Sciatic nerve (tissue), 2 donors: ENCODE data around the gene EVA1B. TPM values are rescaled to one million over a fixed set of nuclear protein-coding genes. Genes with fewer than 3 reads are reported as not detected.

ENCODE experiments used
- ATAC-seq: fragments of 200-7000 bp; cut with Tn5 transposase; one replicate; pipeline ENCODE4 v1.9.1; 2020; ENCODE audit warnings: mild to moderate bottlenecking, moderate library complexity
- DNase-seq: peaks from one replicate; pipeline ENCODE4 v3.0.0-alpha.2; 2020; ENCODE audit warnings: low spot score
- intact Hi-C: fragments of 100-400 bp; cut with DNase I; formaldehyde crosslinking; loops from one replicate; pipeline ENCODE4 v1.14.2; 2022
- total RNA-seq: library from RNA; stranded (reverse); fragmentation: NEBNext Ultra II Directional; extraction: Animal tissue kit (Norgen Biotek cat#: 25700); gene quantifications from one replicate; pipeline ENCODE4 v1.2.1, GENCODE V29; 2021
- donor health status: DM: no; HTN: no; CAD: no.
- donor health status: DM: no; HTN: no; CAD: no.

EVA1B gene
- total RNA-seq, 1 donor from 2014 or later: 36.4 TPM

- ATAC-seq (peak; percentile 39), DNase-seq (no peak)
- intact Hi-C loops: no loop called here
Measured at GRCh38 chr1:36349839-36350238, 26.4 kb upstream of the EVA1B start.

GRCh38 chr1:36349241-36349671 lies 25.8 kb upstream of the EVA1B start:
- no peak for DNase-seq
- intact Hi-C loops: no loop called here
- ATAC-seq: no peak

GRCh38 chr1:36346741-36347370 lies 23.4 kb upstream of the EVA1B start:
- intact Hi-C loops: no loop called here
- DNase-seq (no peak), ATAC-seq (no peak)

- intact Hi-C loops: no loop called here
- ATAC-seq (no peak), DNase-seq (no peak)
Measured at GRCh38 chr1:36345353-36345752, 21.9 kb upstream of the EVA1B start.

GRCh38 chr1:36344395-36344680 lies 20.9 kb upstream of the EVA1B start:
- DNase-seq (no peak), ATAC-seq (no peak)
- intact Hi-C loops: loop anchor here (5.0 kb wide), 1 partner anchor 78 kb away; no protein-coding TSS in a partner anchor

DNA sequence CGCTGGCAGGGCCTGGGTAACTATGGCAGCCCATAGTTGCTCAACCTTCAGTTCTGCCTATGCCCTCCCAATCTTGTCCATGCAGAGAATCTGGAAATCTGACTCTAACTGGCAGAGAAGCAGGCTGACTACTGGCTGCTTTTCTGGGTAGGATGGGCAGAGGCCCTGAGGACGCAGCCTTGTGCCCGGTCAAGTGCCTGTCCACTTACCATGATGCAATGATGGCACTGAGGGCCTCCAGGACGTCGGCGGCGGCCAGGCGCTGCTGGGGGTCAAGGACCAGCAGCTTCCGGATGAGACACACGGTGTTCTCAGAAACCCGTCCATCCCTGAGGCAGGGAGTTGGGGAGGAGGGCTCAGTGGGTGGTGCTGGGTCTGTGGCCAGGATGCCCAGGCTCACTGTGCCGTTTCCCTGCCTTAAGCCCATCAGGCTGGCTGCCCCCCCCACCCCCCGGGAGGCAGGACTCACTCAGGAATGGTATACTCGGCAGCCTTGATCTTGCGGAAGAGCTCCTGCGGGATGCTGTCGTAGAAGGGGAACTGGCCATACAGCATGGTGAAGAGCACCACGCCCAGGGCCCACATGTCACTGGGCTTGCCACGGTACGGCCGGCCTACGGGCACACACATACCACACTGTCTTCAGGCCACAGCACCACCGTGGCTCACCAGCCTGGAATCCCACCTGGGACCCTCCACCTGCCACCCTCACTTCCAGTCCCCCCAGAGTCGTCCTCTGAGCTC lies 20.4 kb upstream of the EVA1B start:
- ATAC-seq (peak; percentile 11), DNase-seq (no peak)
- intact Hi-C loops: loop anchor here (5.0 kb wide), 1 partner anchor 78 kb away; no protein-coding TSS in a partner anchor

- intact Hi-C loops: loop anchor here (5.0 kb wide), 1 partner anchor 80 kb away; no protein-coding TSS in a partner anchor
- DNase-seq (no peak), ATAC-seq (peak; percentile 82)
Measured at GRCh38 chr1:36342426-36343185, 19.2 kb upstream of the EVA1B start.

- no peak for ATAC-seq
- no peak for DNase-seq
- intact Hi-C loops: loop anchor here (5.0 kb wide), 1 partner anchor 81 kb away; no protein-coding TSS in a partner anchor
Measured at GRCh38 chr1:36341626-36342320, 18.3 kb upstream of the EVA1B start.

- DNase-seq (no peak), ATAC-seq (no peak)
- intact Hi-C loops: loop anchor here (5.0 kb wide), 1 partner anchor 83 kb away; no protein-coding TSS in a partner anchor
Measured at GRCh38 chr1:36339615-36340014, 16.2 kb upstream of the EVA1B start.

DNA sequence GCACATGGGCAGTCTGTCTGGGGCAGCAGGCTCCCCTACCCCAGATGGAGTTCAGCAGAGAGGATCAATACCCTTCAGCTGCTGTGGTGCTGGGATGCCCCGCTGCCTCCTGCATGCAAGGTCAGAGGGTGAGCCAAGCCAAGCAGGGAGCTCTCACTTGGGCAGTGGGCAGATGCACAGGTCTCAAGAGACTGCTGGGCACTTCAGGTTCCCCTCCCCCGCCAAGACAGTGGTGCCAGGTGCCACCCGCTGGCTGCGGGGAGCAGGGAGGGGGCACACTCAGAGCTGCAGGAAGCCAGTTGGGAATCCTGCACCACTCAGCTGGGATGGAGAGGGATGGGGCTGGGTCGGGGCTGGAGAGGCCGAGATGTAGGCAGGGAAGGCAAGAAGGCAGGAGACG lies 15.8 kb upstream of the EVA1B start:
- no peak for DNase-seq
- intact Hi-C loops: no loop called here
- ATAC-seq: no peak

GRCh38 chr1:36337830-36338229 lies 14.4 kb upstream of the EVA1B start:
- no peak for ATAC-seq
- intact Hi-C loops: no loop called here
- no peak for DNase-seq

- DNase-seq (no peak), ATAC-seq (no peak)
- intact Hi-C loops: loop anchor here (5.0 kb wide), 1 partner anchor 804 kb away; no protein-coding TSS in a partner anchor
Measured at GRCh38 chr1:36330940-36331339, 7.5 kb upstream of the EVA1B start.

- intact Hi-C loops: loop anchor here (5.0 kb wide), 1 partner anchor 803 kb away; no protein-coding TSS in a partner anchor
- ATAC-seq (no peak), DNase-seq (no peak)
Measured at GRCh38 chr1:36329817-36330216, 6.4 kb upstream of the EVA1B start.

GRCh38 chr1:36328713-36329112 lies 5.3 kb upstream of the EVA1B start:
- ATAC-seq (peak; percentile 54), DNase-seq (no peak)
- intact Hi-C loops: no loop called here

- DNase-seq (no peak), ATAC-seq (no peak)
- intact Hi-C loops: no loop called here
Measured at GRCh38 chr1:36328088-36328480, 4.6 kb upstream of the EVA1B start.

- intact Hi-C loops: no loop called here
- ATAC-seq: no peak
- DNase-seq: no peak
Measured at GRCh38 chr1:36327421-36328087, 4.1 kb upstream of the EVA1B start.

DNA sequence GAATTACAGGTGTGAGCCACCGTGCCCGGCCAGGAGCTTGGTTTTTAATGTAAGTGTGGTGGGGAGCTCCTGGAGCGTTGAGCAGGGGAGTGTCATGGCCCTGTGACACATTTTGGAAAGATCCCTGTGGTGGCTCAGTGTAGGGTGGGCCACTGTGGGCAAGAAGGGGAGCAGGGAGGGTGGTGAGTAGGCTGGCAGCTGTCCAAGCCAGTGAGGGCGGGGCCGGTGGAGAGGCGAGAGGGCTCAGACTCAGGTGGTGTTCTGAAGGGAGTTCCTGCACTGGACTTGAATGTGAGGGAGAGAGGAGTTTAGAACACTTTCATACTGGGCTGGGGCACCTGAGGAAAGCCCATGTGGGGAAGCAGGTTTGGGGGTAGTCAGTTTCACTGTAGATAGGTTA lies 3.1 kb upstream of the EVA1B start:
- intact Hi-C loops: no loop called here

DNA sequence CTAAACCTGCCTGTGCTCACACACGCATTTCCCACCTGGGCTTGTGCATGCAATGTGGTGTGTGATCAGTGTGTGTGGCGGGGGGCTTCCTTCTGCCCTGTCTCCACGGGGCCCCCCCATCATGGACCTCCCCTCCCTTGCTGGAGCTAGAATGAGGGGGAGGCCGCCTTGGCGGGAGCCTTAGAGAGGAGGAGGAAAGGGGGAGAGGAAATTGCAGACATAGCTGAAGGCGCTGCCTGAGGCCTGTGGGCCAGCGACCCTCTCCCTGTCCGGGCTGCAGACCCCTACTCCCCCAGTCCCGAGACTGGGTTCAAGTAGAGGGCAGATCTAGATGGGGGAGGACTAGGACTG lies 883 bp upstream of the EVA1B start:
- intact Hi-C loops: no loop called here
- ATAC-seq (no peak), DNase-seq (no peak)

More for the DNA sequence above, 3.1 kb upstream of the EVA1B start:
- no peak for ATAC-seq
- no peak for DNase-seq
